HepG2 (cell line): ENCODE data around the gene NDUFB6. TPM values are rescaled to one million over a fixed set of nuclear protein-coding genes. Genes with fewer than 3 reads are reported as not detected.

Experiments
- AFF4 ChIP-seq: sonication (generic); formaldehyde crosslinking; IDR thresholded peaks from 2 replicates; pipeline ENCODE4 v1.4.0; 2020; ENCODE audit warnings: missing genetic modification reagents
- ATF7 ChIP-seq, 2 experiments: fragments of 450-650 bp in 1 of 2; sonication (generic) in 1 of 2; formaldehyde crosslinking in 1 of 2; IDR thresholded peaks; 2 replicates each; pipeline versions ENCODE4 v1.4.0 to v1.6.1; 2016 to 2020; ENCODE audit warnings: antibody characterized with exemption in 1 of 2, mild to moderate bottlenecking in 1 of 2, missing genetic modification reagents in 1 of 2
- CAMTA2 ChIP-seq: sonication (generic); formaldehyde crosslinking; IDR thresholded peaks from 2 replicates; pipeline ENCODE4 v1.4.0; 2020; ENCODE audit warnings: mild to moderate bottlenecking, missing genetic modification reagents, borderline replicate concordance
- CCDC6 ChIP-seq: sonication (generic); formaldehyde crosslinking; IDR thresholded peaks from 2 replicates; pipeline ENCODE4 v1.8.1; 2022; ENCODE audit warnings: mild to moderate bottlenecking, missing genetic modification reagents, moderate library complexity
- EHMT2 ChIP-seq: fragments of 200-600 bp; sonication (generic); IDR thresholded peaks from 2 replicates; pipeline ENCODE4 v1.7.0; 2017; ENCODE audit warnings: antibody characterized with exemption, low read depth, low read length, borderline replicate concordance
- ESRRA ChIP-seq: sonication (generic); formaldehyde crosslinking; IDR thresholded peaks from 2 replicates; pipeline ENCODE4 v1.5.1; 2020; ENCODE audit warnings: mild to moderate bottlenecking, low read depth, missing genetic modification reagents
- KAT2B ChIP-seq: fragments of 150-350 bp; IDR thresholded peaks from 2 replicates; pipeline ENCODE4 v1.6.1; 2014; ENCODE audit warnings: low read depth, low read length, borderline replicate concordance
- MIER3 ChIP-seq: IDR thresholded peaks from 2 replicates; pipeline ENCODE4 v1.6.1; 2016; ENCODE audit warnings: missing compliant biosample characterization, borderline replicate concordance
- MIXL1 ChIP-seq: IDR thresholded peaks from 2 replicates; pipeline ENCODE4 v1.6.1; 2016
- NCOA1 ChIP-seq: sonication (generic); formaldehyde crosslinking; IDR thresholded peaks from 2 replicates; pipeline ENCODE4 v1.9.0; 2021; ENCODE audit warnings: missing genetic modification reagents
- NFIB ChIP-seq: sonication (generic); formaldehyde crosslinking; IDR thresholded peaks from 2 replicates; pipeline ENCODE4 v1.9.0; 2021; ENCODE audit warnings: missing genetic modification reagents, mild to moderate bottlenecking, borderline replicate concordance
- PRMT3 ChIP-seq: sonication (generic); formaldehyde crosslinking; IDR thresholded peaks from 2 replicates; pipeline ENCODE4 v1.8.1; 2022; ENCODE audit warnings: low read depth, mild to moderate bottlenecking, moderate library complexity, missing genetic modification reagents, borderline replicate concordance
- SMAD3 ChIP-seq: sonication (generic); formaldehyde crosslinking; IDR thresholded peaks from 2 replicates; pipeline ENCODE4 v1.4.0; 2020; ENCODE audit warnings: missing genetic modification reagents
- TAF15 ChIP-seq: fragments of 200-400 bp; formaldehyde crosslinking; IDR thresholded peaks from one replicate; pipeline ENCODE4 v1.6.1; 2018; ENCODE audit warnings: mild to moderate bottlenecking, low read depth, low read length; ENCODE audit not compliant: poor library complexity, severe bottlenecking
- ZBTB20 ChIP-seq: sonication (generic); formaldehyde crosslinking; IDR thresholded peaks from 2 replicates; pipeline ENCODE4 v1.8.1; 2023; ENCODE audit warnings: missing genetic modification reagents, low read depth, mild to moderate bottlenecking, borderline replicate concordance
- ZNF124 ChIP-seq: sonication (generic); formaldehyde crosslinking; IDR thresholded peaks from 2 replicates; pipeline ENCODE4 v1.4.0; 2020; ENCODE audit warnings: missing genetic modification reagents
- ZNF326 ChIP-seq: sonication (generic); formaldehyde crosslinking; IDR thresholded peaks from 2 replicates; pipeline ENCODE4 v1.4.0; 2020; ENCODE audit warnings: missing genetic modification reagents, borderline replicate concordance
- ZNF362 ChIP-seq: sonication (generic); formaldehyde crosslinking; IDR thresholded peaks from 2 replicates; pipeline ENCODE4 v1.4.0; 2020; ENCODE audit warnings: missing genetic modification reagents, mild to moderate bottlenecking, borderline replicate concordance
- ZNF367 ChIP-seq: sonication (generic); formaldehyde crosslinking; IDR thresholded peaks from 2 replicates; pipeline ENCODE4 v1.4.0; 2020; ENCODE audit warnings: missing genetic modification reagents, borderline replicate concordance
- ZNF44 ChIP-seq: sonication (generic); formaldehyde crosslinking; IDR thresholded peaks from 2 replicates; pipeline ENCODE4 v1.5.1; 2020; ENCODE audit warnings: mild to moderate bottlenecking, missing genetic modification reagents
- ZNF513 ChIP-seq: sonication (generic); formaldehyde crosslinking; conservative IDR thresholded peaks from 2 replicates; pipeline ENCODE4 v1.5.0; 2020; ENCODE audit warnings: missing genetic modification reagents
- ZNF550 ChIP-seq: sonication (generic); formaldehyde crosslinking; IDR thresholded peaks from 2 replicates; pipeline ENCODE4 v1.4.0; 2020; ENCODE audit warnings: mild to moderate bottlenecking, missing genetic modification reagents, borderline replicate concordance
- ZNF562 ChIP-seq: sonication (generic); formaldehyde crosslinking; IDR thresholded peaks from 2 replicates; pipeline ENCODE4 v1.8.0; 2022; ENCODE audit warnings: missing genetic modification reagents, borderline replicate concordance
- ZNF563 ChIP-seq: sonication (generic); formaldehyde crosslinking; IDR thresholded peaks from 2 replicates; pipeline ENCODE4 v1.8.0; 2022; ENCODE audit warnings: mild to moderate bottlenecking, moderate library complexity, missing genetic modification reagents
- polyA plus RNA-seq, 8 experiments: library from polyadenylated mRNA; depleted of rRNA in 3 of 8; stranded (reverse) in 7 of 8; unstranded in 1 of 8; fragments of >200 nt; fragmentation: Illumina TruSeq in 4 of 8; extraction: Trizol in 4 of 8; gene quantifications; 2 replicates each; pipeline versions ENCODE4 v1.2.1 to v1.2.3, GENCODE V29; 2011 to 2016; ENCODE audit warnings: low read depth in 4 of 8, missing spikeins in 1 of 8, mixed read lengths in 1 of 8; ENCODE audit not compliant: insufficient read depth in 1 of 8
- total RNA-seq, 5 experiments: library from RNA; depleted of rRNA; stranded (reverse); fragments of >200 nt; fragmentation: Illumina TruSeq; extraction: Trizol; gene quantifications; 2 replicates each; pipeline ENCODE4 v1.2.3, GENCODE V29; 2016; ENCODE audit warnings: low read depth in 1 of 5

Gene NDUFB6
- total and polyA plus RNA-seq, 2 of the 13 experiments (the other 11 are each of a cell fraction or from before 2014, with no cell fraction given): 31.2 to 81.9 TPM

GRCh38 chr9:32552172-32552872 is 20.6 kb downstream of the NDUFB6 start, which contains the start of the genes SMIM27 and TOPORS (continued):
- TF ChIP-seq NFIB (CRISPR knock-in tag): no peak
- no peak for TF ChIP-seq EHMT2
- TF ChIP-seq NCOA1 (CRISPR knock-in tag): no peak
- no peak for TF ChIP-seq ZNF562 (CRISPR knock-in tag)
- no peak for TF ChIP-seq AFF4 (CRISPR knock-in tag)
- TF ChIP-seq TAF15: no peak
- TF ChIP-seq MIER3: peak; percentile 30; the same call in 1 of the 2 replicates
- TF ChIP-seq CCDC6: peak; percentile 46; the same call in 1 of the 2 replicates
- TF ChIP-seq PRMT3: no peak
- peak; percentile 76; the same call in 1 of the 2 replicates for TF ChIP-seq ZNF563 (CRISPR knock-in tag)
- 0 out of 2 replicates have a peak, but pooled peaks have one; percentile 11 for TF ChIP-seq MIXL1 (CRISPR knock-in tag)
- no peak for TF ChIP-seq ZNF550 (CRISPR knock-in tag)
- no peak for TF ChIP-seq ZNF362 (CRISPR knock-in tag)
- TF ChIP-seq CAMTA2: peak; percentile 65; the same call in 1 of the 2 replicates
- no peak for TF ChIP-seq ATF7 (IDR thresholded peaks at IDR 0.05)
- peak; percentile 62; the same call in 1 of the 2 replicates for TF ChIP-seq ATF7 (CRISPR knock-in tag; IDR thresholded peaks at IDR 0.05)
- TF ChIP-seq ZNF124 (CRISPR knock-in tag): no peak
- TF ChIP-seq ZNF326: no peak
- TF ChIP-seq ESRRA (CRISPR knock-in tag): no peak
- TF ChIP-seq KAT2B: no peak
- no peak for TF ChIP-seq ZNF367 (CRISPR knock-in tag)
- peak; percentile 94 for TF ChIP-seq ZBTB20 (CRISPR knock-in tag)
- no peak for TF ChIP-seq ZNF44
- TF ChIP-seq ZNF513: no peak
- TF ChIP-seq SMAD3 (CRISPR knock-in tag): peak; percentile 43; the same call in 1 of the 2 replicates
